ENCODE results near the gene SFMBT2. TPM values are rescaled to one million over a fixed set of nuclear protein-coding genes. Genes with fewer than 3 reads are reported as not detected.

Gene SFMBT2
- total and polyA plus RNA-seq, 2 experiments from 2014 or later = 4.3 to 5.9 TPM

- Histone ChIP-seq H3K27me3 (no peaks in the 10 kb centered on the region), H3K4me1 (ENCODE audit: low read depth) (no peaks in the 10 kb centered on the region), H3K27ac (no peak overlapping the region), H3K4me3 (no peak overlapping the region), H3K36me3 (no peaks in the 10 kb centered on the region), H3K9me3 (ENCODE audit: low read depth) (no peaks in the 10 kb centered on the region)
- DNase-seq (ENCODE audit: low read depth in 1 of 2, low spot score in 1 of 2) = no peak
- no peak for TF ChIP-seq CTCF (IDR thresholded peaks at IDR 0.05; ENCODE audit: low read depth, low read length)
Observed at GRCh38 chr10:7117806-7118674, 292.8 kb downstream of the SFMBT2 start.

GRCh38 chr10:7117177-7117799 lies 293.5 kb downstream of the SFMBT2 start:
- no peaks in the 10 kb centered on the region for H3K9me3 ChIP-seq (ENCODE audit: low read depth)
- no peaks in the 10 kb centered on the region for H3K36me3 ChIP-seq
- no peak for DNase-seq (ENCODE audit: low read depth in 1 of 2, low spot score in 1 of 2)
- no peak for TF ChIP-seq CTCF (IDR thresholded peaks at IDR 0.05; ENCODE audit: low read depth, low read length)
- H3K4me3 ChIP-seq = no peak overlapping the region
- no peak overlapping the region for H3K27ac ChIP-seq
- no peaks in the 10 kb centered on the region for H3K4me1 ChIP-seq (ENCODE audit: low read depth)
- H3K27me3 ChIP-seq = no peaks in the 10 kb centered on the region

GRCh38 chr10:7111561-7111960 lies 299.3 kb downstream of the SFMBT2 start:
- Histone ChIP-seq H3K27me3 (no peaks in the 10 kb centered on the region), H3K9me3 (ENCODE audit: low read depth) (no peaks in the 10 kb centered on the region), H3K27ac (no peak overlapping the region), H3K4me1 (ENCODE audit: low read depth) (no peaks in the 10 kb centered on the region), H3K36me3 (no peaks in the 10 kb centered on the region), H3K4me3 (no peak overlapping the region)
- peak in 1 of 2 donors; percentile 60 for DNase-seq (ENCODE audit: low read depth in 1 of 2, low spot score in 1 of 2)
- TF ChIP-seq CTCF (IDR thresholded peaks at IDR 0.05; ENCODE audit: low read depth, low read length) = no peak

- H3K36me3 ChIP-seq = no peaks in the 10 kb centered on the region
- no peak for DNase-seq (ENCODE audit: low read depth in 1 of 2, low spot score in 1 of 2)
- no peak for TF ChIP-seq CTCF (IDR thresholded peaks at IDR 0.05; ENCODE audit: low read depth, low read length)
- H3K4me3 ChIP-seq = no peak overlapping the region
- no peaks in the 10 kb centered on the region for H3K4me1 ChIP-seq (ENCODE audit: low read depth)
- no peaks in the 10 kb centered on the region for H3K27me3 ChIP-seq
- H3K9me3 ChIP-seq (ENCODE audit: low read depth) = no peaks in the 10 kb centered on the region
- H3K27ac ChIP-seq = no peak overlapping the region
Observed at GRCh38 chr10:7111089-7111488, 299.7 kb downstream of the SFMBT2 start.
